Measurements from ENCODE around the gene CDC42SE2. TPM values are rescaled to one million over a fixed set of nuclear protein-coding genes. Genes with fewer than 3 reads are reported as not detected.

Gene CDC42SE2
- total RNA-seq, 1 donor from 2014 or later: 27.7 TPM

- no peaks in the 10 kb centered on the region for H3K27me3 ChIP-seq (ENCODE audit: control insufficient read depth in 3 of 3, insufficient read depth in 3 of 3, low read length in 3 of 3)
- no peak overlapping the region for H3K9ac ChIP-seq (ENCODE audit: low read depth in 1 of 3, low read length in 3 of 3)
- H3K9me3 ChIP-seq (ENCODE audit: control insufficient read depth in 3 of 3, low read length in 3 of 3): no peaks in the 10 kb centered on the region
- H3K27ac ChIP-seq (ENCODE audit: low read depth, low read length): no peak overlapping the region
- no peak overlapping the region for H3K4me3 ChIP-seq (ENCODE audit: low read length in 3 of 3)
- peaks cover 0 to 7% (median 7%) of the 10 kb centered on the region in 3 donors for H3K36me3 ChIP-seq (ENCODE audit: control insufficient read depth in 3 of 3, insufficient read depth in 3 of 3, low read length in 3 of 3)
- peaks cover 0 to 3% (median 0%) of the 10 kb centered on the region in 3 donors for H3K4me1 ChIP-seq (ENCODE audit: control insufficient read depth in 3 of 3, insufficient read depth in 3 of 3, low read length in 3 of 3)
Observed at GRCh38 chr5:131381777-131382176, 117.9 kb downstream of the CDC42SE2 start.

DNA sequence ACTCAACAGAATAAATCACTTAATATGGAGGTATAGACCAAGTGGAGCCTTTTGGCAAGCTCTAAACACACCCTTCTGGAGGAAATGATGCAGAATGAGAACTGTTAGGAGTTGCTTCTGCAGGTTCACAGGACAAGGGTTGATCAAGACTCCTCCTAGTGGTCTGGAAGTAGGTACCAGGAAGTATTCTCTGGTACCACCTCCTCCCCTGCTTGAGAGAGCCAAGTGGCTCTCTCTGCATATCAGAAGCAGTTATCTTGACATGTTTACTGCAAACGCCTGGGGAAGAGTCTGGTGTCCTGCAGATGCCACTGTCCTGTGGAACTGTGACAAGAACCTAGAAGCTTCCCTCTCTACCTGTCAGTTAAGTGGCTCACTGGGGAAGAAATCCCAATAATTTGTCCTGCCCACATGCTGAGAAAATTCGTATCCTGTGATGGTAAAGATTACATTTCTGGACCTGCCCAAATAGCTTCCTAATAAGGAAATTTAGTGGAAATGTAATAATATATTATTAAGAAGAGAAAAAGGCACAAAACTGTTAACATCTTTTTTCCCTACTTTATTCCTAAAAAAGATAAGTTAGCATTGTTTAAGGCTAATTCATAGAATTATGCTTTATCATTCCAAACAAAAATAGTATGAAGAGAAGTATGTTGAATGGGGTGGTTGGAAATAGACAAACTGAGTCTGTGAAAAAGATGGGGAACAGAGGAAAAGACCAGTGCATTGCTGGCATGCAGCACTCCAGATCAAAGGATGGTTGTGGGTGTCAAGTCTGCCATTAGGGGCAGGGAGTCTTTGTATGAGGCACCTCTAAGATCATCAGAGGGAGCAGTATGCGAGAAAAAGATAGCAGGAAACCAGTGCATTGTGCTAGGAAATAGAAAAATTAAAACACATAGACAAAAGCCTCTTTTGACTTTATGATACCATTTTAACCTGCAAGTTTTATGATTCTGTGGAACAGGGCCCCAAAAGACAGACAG lies 118.8 kb downstream of the CDC42SE2 start:
- peaks cover 0 to 7% (median 7%) of the 10 kb centered on the region in 3 donors for H3K36me3 ChIP-seq (ENCODE audit: control insufficient read depth in 3 of 3, insufficient read depth in 3 of 3, low read length in 3 of 3)
- H3K4me1 ChIP-seq (ENCODE audit: control insufficient read depth in 3 of 3, insufficient read depth in 3 of 3, low read length in 3 of 3): peaks cover 0 to 3% (median 0%) of the 10 kb centered on the region in 3 donors
- no peak overlapping the region for H3K27ac ChIP-seq (ENCODE audit: low read depth, low read length)
- H3K27me3 ChIP-seq (ENCODE audit: control insufficient read depth in 3 of 3, insufficient read depth in 3 of 3, low read length in 3 of 3): no peaks in the 10 kb centered on the region
- H3K9me3 ChIP-seq (ENCODE audit: control insufficient read depth in 3 of 3, low read length in 3 of 3): no peaks in the 10 kb centered on the region
- no peak overlapping the region for H3K9ac ChIP-seq (ENCODE audit: low read depth in 1 of 3, low read length in 3 of 3)
- H3K4me3 ChIP-seq (ENCODE audit: low read length in 3 of 3): no peak overlapping the region

DNA sequence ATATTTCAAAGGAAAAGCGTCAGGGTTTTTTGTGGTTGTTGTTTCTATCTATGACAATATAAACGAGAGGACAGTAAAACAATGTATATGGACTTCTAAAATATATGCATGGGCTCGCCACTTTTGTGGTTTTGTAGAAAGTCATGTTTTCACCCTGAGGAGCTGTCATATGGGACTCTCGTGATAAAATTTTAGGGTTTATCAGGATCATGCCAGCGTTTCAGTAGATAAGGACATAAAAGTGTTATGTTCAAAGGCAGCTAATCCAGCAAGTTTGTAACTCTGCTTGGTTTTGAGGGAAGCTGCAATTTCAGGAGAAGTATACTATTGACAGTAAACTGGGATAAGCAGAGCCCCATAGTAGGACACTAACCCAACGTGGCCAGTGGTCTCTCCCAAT lies 120.3 kb downstream of the CDC42SE2 start:
- H3K4me1 ChIP-seq (ENCODE audit: control insufficient read depth in 3 of 3, insufficient read depth in 3 of 3, low read length in 3 of 3): peaks cover 0 to 1% (median 0%) of the 10 kb centered on the region in 3 donors

DNA sequence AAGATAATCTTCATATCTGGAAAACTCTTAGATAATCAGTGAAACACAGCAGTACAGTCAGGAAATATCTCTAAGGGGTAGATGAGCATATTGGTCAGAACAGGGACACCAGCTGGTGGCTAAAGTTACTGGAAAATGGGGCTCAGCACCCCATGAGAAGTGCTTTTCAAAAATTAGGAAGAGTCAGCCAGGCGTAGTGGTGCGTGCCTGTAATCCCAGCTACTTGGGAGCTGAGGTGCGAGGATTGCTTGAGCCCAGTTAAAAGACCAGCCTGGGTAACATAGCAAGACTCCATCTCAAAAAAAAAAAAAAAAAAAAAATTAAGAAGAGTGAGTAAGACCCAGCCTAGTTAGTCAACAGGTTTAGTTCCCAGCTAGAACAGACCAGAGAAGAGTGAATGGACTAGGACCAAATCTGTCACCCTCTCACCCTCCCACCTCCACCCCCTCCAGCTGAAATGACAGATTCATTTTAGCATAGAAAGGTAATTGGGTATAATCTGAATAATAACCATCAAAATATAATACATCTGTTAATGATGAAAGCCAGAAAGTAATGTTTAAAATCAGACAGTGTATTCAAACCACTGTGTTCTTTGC lies 120.9 kb downstream of the CDC42SE2 start:
- Histone ChIP-seq H3K27me3 (ENCODE audit: control insufficient read depth in 3 of 3, insufficient read depth in 3 of 3, low read length in 3 of 3) (no peaks in the 10 kb centered on the region), H3K36me3 (ENCODE audit: control insufficient read depth in 3 of 3, insufficient read depth in 3 of 3, low read length in 3 of 3) (peaks cover 0 to 7% (median 7%) of the 10 kb centered on the region in 3 donors), H3K27ac (ENCODE audit: low read depth, low read length) (no peak overlapping the region), H3K9ac (ENCODE audit: low read depth in 1 of 3, low read length in 3 of 3) (no peak overlapping the region), H3K4me3 (ENCODE audit: low read length in 3 of 3) (no peak overlapping the region), H3K9me3 (ENCODE audit: control insufficient read depth in 3 of 3, low read length in 3 of 3) (no peaks in the 10 kb centered on the region), H3K4me1 (ENCODE audit: control insufficient read depth in 3 of 3, insufficient read depth in 3 of 3, low read length in 3 of 3) (no peaks in the 10 kb centered on the region)

More for the DNA sequence above, 120.3 kb downstream of the CDC42SE2 start:
- peaks cover 0 to 7% (median 7%) of the 10 kb centered on the region in 3 donors for H3K36me3 ChIP-seq (ENCODE audit: control insufficient read depth in 3 of 3, insufficient read depth in 3 of 3, low read length in 3 of 3)
- H3K4me3 ChIP-seq (ENCODE audit: low read length in 3 of 3): no peak overlapping the region
- no peak overlapping the region for H3K9ac ChIP-seq (ENCODE audit: low read depth in 1 of 3, low read length in 3 of 3)
- no peaks in the 10 kb centered on the region for H3K27me3 ChIP-seq (ENCODE audit: control insufficient read depth in 3 of 3, insufficient read depth in 3 of 3, low read length in 3 of 3)
- H3K9me3 ChIP-seq (ENCODE audit: control insufficient read depth in 3 of 3, low read length in 3 of 3): no peaks in the 10 kb centered on the region
- no peak overlapping the region for H3K27ac ChIP-seq (ENCODE audit: low read depth, low read length)

DNA sequence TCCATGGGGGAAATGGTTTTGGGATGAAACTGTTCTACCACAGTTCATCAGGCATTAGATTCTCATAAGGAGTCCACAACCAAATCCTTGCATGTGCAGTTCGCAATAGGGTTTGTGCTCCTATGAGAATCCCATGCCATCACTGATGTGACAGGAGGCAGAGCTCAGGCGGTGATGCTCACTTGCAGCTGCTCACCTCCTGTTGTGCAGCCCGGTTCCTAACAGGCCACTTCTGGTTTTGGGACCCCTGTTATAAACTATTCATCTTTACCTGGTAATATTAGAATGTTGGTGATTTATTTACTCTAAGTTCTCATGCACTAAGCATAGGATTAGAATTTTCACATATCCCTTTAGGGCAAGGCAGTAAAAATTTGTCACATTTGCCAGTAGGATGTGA lies 122.3 kb downstream of the CDC42SE2 start:
- Histone ChIP-seq H3K9ac (ENCODE audit: low read depth in 1 of 3, low read length in 3 of 3) (no peak overlapping the region), H3K4me3 (ENCODE audit: low read length in 3 of 3) (no peak overlapping the region), H3K27me3 (ENCODE audit: control insufficient read depth in 3 of 3, insufficient read depth in 3 of 3, low read length in 3 of 3) (no peaks in the 10 kb centered on the region), H3K4me1 (ENCODE audit: control insufficient read depth in 3 of 3, insufficient read depth in 3 of 3, low read length in 3 of 3) (no peaks in the 10 kb centered on the region), H3K9me3 (ENCODE audit: control insufficient read depth in 3 of 3, low read length in 3 of 3) (no peaks in the 10 kb centered on the region), H3K27ac (ENCODE audit: low read depth, low read length) (no peak overlapping the region), H3K36me3 (ENCODE audit: control insufficient read depth in 3 of 3, insufficient read depth in 3 of 3, low read length in 3 of 3) (peaks cover 0 to 7% (median 7%) of the 10 kb centered on the region in 3 donors)

DNA sequence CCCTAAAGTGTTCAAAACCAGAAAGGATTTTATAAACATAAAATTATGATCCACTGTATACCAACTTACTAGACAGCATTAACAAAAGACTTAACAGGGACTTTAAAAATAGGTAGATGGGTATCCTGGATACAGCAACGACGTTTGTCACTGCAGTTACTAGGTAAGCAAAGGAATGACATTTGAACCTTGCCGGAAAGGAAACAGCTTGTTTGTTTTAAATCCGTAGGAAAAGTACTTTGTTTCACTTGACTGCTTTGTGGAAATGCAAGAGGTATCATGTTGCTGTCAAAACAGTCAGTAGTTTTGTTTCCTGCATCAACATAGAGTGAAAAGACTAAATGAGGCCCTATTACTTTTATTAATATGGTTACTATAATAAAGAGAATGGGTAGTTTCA lies 122.9 kb downstream of the CDC42SE2 start:
- H3K9me3 ChIP-seq (ENCODE audit: control insufficient read depth in 3 of 3, low read length in 3 of 3): no peaks in the 10 kb centered on the region
- no peaks in the 10 kb centered on the region for H3K27me3 ChIP-seq (ENCODE audit: control insufficient read depth in 3 of 3, insufficient read depth in 3 of 3, low read length in 3 of 3)
- no peak overlapping the region for H3K9ac ChIP-seq (ENCODE audit: low read depth in 1 of 3, low read length in 3 of 3)
- H3K27ac ChIP-seq (ENCODE audit: low read depth, low read length): no peak overlapping the region
- H3K4me1 ChIP-seq (ENCODE audit: control insufficient read depth in 3 of 3, insufficient read depth in 3 of 3, low read length in 3 of 3): no peaks in the 10 kb centered on the region
- H3K36me3 ChIP-seq (ENCODE audit: control insufficient read depth in 3 of 3, insufficient read depth in 3 of 3, low read length in 3 of 3): peaks cover 0 to 7% (median 7%) of the 10 kb centered on the region in 3 donors
- no peak overlapping the region for H3K4me3 ChIP-seq (ENCODE audit: low read length in 3 of 3)

GRCh38 chr5:131387255-131387654 lies 123.4 kb downstream of the CDC42SE2 start:
- H3K9ac ChIP-seq (ENCODE audit: low read depth in 1 of 3, low read length in 3 of 3): no peak overlapping the region
- H3K9me3 ChIP-seq (ENCODE audit: control insufficient read depth in 3 of 3, low read length in 3 of 3): no peaks in the 10 kb centered on the region
- peaks cover 0 to 8% (median 7%) of the 10 kb centered on the region in 3 donors for H3K36me3 ChIP-seq (ENCODE audit: control insufficient read depth in 3 of 3, insufficient read depth in 3 of 3, low read length in 3 of 3)
- no peaks in the 10 kb centered on the region for H3K27me3 ChIP-seq (ENCODE audit: control insufficient read depth in 3 of 3, insufficient read depth in 3 of 3, low read length in 3 of 3)
- no peak overlapping the region for H3K27ac ChIP-seq (ENCODE audit: low read depth, low read length)
- H3K4me1 ChIP-seq (ENCODE audit: control insufficient read depth in 3 of 3, insufficient read depth in 3 of 3, low read length in 3 of 3): no peaks in the 10 kb centered on the region
- H3K4me3 ChIP-seq (ENCODE audit: low read length in 3 of 3): no peak overlapping the region

DNA sequence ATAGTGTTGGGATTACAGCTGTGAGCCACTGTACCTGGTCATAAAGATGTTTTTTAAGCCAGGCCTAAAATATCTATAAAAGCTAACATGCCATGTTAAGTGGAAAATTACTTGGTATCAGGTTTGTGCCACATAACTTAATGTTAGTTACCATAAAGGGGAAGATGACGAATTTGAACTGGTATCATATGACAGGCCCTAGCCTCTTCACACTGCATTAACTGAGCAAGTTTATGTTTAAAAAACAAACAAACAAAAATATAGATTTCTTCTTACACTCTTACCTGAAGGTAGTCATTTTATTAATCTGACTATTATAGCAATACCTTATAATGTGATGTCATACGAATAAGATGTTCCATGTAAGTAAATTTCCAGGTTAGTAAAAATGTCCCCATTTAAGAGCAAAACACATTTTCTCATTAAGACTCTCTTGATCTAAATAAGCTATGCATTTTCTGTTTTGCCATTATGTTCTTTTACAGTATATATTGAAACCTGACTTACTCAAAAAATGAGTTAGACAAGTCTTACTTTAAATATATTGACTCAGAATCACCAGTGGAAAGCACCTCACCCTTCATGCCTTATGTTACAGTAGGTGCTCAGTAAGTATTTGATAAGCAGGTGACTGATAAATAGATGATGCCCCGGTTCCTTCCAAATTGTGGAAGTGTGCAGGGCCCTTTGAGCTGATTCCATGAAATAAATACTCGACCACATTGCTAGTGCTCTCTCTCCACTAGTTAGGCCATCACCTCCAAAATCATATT lies 125.4 kb downstream of the CDC42SE2 start:
- H3K27me3 ChIP-seq (ENCODE audit: control insufficient read depth in 3 of 3, insufficient read depth in 3 of 3, low read length in 3 of 3): no peaks in the 10 kb centered on the region
- no peaks in the 10 kb centered on the region for H3K9me3 ChIP-seq (ENCODE audit: control insufficient read depth in 3 of 3, low read length in 3 of 3)
- H3K4me3 ChIP-seq (ENCODE audit: low read length in 3 of 3): no peak overlapping the region
- no peak overlapping the region for H3K9ac ChIP-seq (ENCODE audit: low read depth in 1 of 3, low read length in 3 of 3)
- H3K36me3 ChIP-seq (ENCODE audit: control insufficient read depth in 3 of 3, insufficient read depth in 3 of 3, low read length in 3 of 3): peaks cover 0 to 9% (median 8%) of the 10 kb centered on the region in 3 donors
- H3K27ac ChIP-seq (ENCODE audit: low read depth, low read length): no peak overlapping the region
- H3K4me1 ChIP-seq (ENCODE audit: control insufficient read depth in 3 of 3, insufficient read depth in 3 of 3, low read length in 3 of 3): peaks cover 0 to 5% (median 3%) of the 10 kb centered on the region in 3 donors

DNA sequence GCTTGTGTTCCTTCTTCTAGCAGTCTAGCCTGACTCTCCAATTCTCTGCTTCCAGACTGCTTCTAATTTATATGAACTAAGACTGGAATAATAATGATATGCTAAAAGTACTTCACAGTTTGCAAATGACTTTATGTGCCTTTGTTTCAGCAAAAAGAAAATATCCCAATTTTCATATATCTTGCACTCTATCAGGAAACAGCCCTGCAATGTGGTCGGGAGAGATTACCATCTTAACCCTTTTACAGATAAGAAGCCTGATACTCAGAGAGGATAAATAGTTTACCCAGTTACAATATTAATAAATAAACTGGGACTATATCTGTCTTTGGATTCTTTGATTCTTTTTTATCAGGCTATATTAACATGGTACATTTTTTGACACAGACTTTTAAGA lies 126.0 kb downstream of the CDC42SE2 start:
- H3K27me3 ChIP-seq (ENCODE audit: control insufficient read depth in 3 of 3, insufficient read depth in 3 of 3, low read length in 3 of 3): no peaks in the 10 kb centered on the region
- peaks cover 0 to 5% (median 3%) of the 10 kb centered on the region in 3 donors for H3K4me1 ChIP-seq (ENCODE audit: control insufficient read depth in 3 of 3, insufficient read depth in 3 of 3, low read length in 3 of 3)
- H3K27ac ChIP-seq (ENCODE audit: low read depth, low read length): no peak overlapping the region
- H3K9ac ChIP-seq (ENCODE audit: low read depth in 1 of 3, low read length in 3 of 3): no peak overlapping the region
- peaks cover 0 to 9% (median 8%) of the 10 kb centered on the region in 3 donors for H3K36me3 ChIP-seq (ENCODE audit: control insufficient read depth in 3 of 3, insufficient read depth in 3 of 3, low read length in 3 of 3)
- H3K4me3 ChIP-seq (ENCODE audit: low read length in 3 of 3): no peak overlapping the region
- H3K9me3 ChIP-seq (ENCODE audit: control insufficient read depth in 3 of 3, low read length in 3 of 3): no peaks in the 10 kb centered on the region

All from skeletal muscle tissue (tissue), 4 donors.